Measurements from ENCODE around the gene TAF4B. TPM values are rescaled to one million over a fixed set of nuclear protein-coding genes. Genes with fewer than 3 reads are reported as not detected.

Gene TAF4B
- total and polyA plus RNA-seq, 2 donors (not counting 1 experiment from before 2014, with no cell fraction given), result 0.42 to 2.0 TPM

GRCh38 chr18:26304511-26304910 lies 78.3 kb downstream of the TAF4B start:
- Histone ChIP-seq H2AFZ (ENCODE audit: low read length) (no peak overlapping the region), H3K36me3 (ENCODE audit: control insufficient read depth, insufficient read depth, low read length) (no peaks in the 10 kb centered on the region)

GRCh38 chr18:26307161-26307773 lies 81.0 kb downstream of the TAF4B start:
- Histone ChIP-seq H3K79me2 (ENCODE audit: control insufficient read depth, insufficient read depth, low read length) (no peaks in the 10 kb centered on the region), H3K9me3 (ENCODE audit: control insufficient read depth, insufficient read depth, low read depth, low read length) (no peaks in the 10 kb centered on the region), H3K4me2 (ENCODE audit: extremely low read depth, insufficient read depth, low read length) (no peak overlapping the region), H3K27ac (ENCODE audit: insufficient read depth, low read length) (no peak overlapping the region), H3K9ac (ENCODE audit: insufficient read depth, low read length) (no peak overlapping the region), H3K27me3 (ENCODE audit: control insufficient read depth, insufficient read depth, low read length) (no peaks in the 10 kb centered on the region), H3K4me3 (replicated peaks in 1 of 4; ENCODE audit: control extremely low read depth in 1 of 4, insufficient read depth in 1 of 4, low read depth in 3 of 4, low read length in 4 of 4) (no peak overlapping the region), H2AFZ (ENCODE audit: low read length) (no peak overlapping the region), H3K4me1 (ENCODE audit: control insufficient read depth, extremely low read depth, insufficient read depth, low read length) (no peaks in the 10 kb centered on the region), H3K36me3 (ENCODE audit: control insufficient read depth, insufficient read depth, low read length) (no peaks in the 10 kb centered on the region), H4K20me1 (ENCODE audit: control insufficient read depth, extremely low read depth, insufficient read depth, low read length) (no peaks in the 10 kb centered on the region)
- TF ChIP-seq EZH2 (IDR thresholded peaks at IDR 0.05; ENCODE audit: low read length, missing control alignments) (no peak), CTCF (conservative IDR thresholded peaks at IDR 0.05 in 1 of 2, IDR thresholded peaks at IDR 0.05 in 1 of 2; ENCODE audit: low read depth in 1 of 2, low read length in 2 of 2) (peak; percentile 72 to 81)
- DNase-seq (ENCODE audit: low read depth in 2 of 2), result peak; percentile 44 to 75

More at GRCh38 chr18:26304511-26304910, 78.3 kb downstream of the TAF4B start:
- H3K4me3 ChIP-seq (replicated peaks in 1 of 4; ENCODE audit: control extremely low read depth in 1 of 4, insufficient read depth in 1 of 4, low read depth in 3 of 4, low read length in 4 of 4), result no peak overlapping the region
- H3K27ac ChIP-seq (ENCODE audit: insufficient read depth, low read length), result no peak overlapping the region
- H3K9ac ChIP-seq (ENCODE audit: insufficient read depth, low read length), result no peak overlapping the region
- no peaks in the 10 kb centered on the region for H4K20me1 ChIP-seq (ENCODE audit: control insufficient read depth, extremely low read depth, insufficient read depth, low read length)
- no peak overlapping the region for H3K4me2 ChIP-seq (ENCODE audit: extremely low read depth, insufficient read depth, low read length)
- H3K79me2 ChIP-seq (ENCODE audit: control insufficient read depth, insufficient read depth, low read length), result no peaks in the 10 kb centered on the region
- no peak for TF ChIP-seq EZH2 (IDR thresholded peaks at IDR 0.05; ENCODE audit: low read length, missing control alignments)
- TF ChIP-seq CTCF (conservative IDR thresholded peaks at IDR 0.05 in 1 of 2, IDR thresholded peaks at IDR 0.05 in 1 of 2; ENCODE audit: low read depth in 1 of 2, low read length in 2 of 2), result no peak
- no peaks in the 10 kb centered on the region for H3K27me3 ChIP-seq (ENCODE audit: control insufficient read depth, insufficient read depth, low read length)
- H3K9me3 ChIP-seq (ENCODE audit: control insufficient read depth, insufficient read depth, low read depth, low read length), result no peaks in the 10 kb centered on the region
- no peak for DNase-seq (ENCODE audit: low read depth in 2 of 2)
- H3K4me1 ChIP-seq (ENCODE audit: control insufficient read depth, extremely low read depth, insufficient read depth, low read length), result no peaks in the 10 kb centered on the region

GRCh38 chr18:26309281-26309680 lies 83.0 kb downstream of the TAF4B start:
- no peaks in the 10 kb centered on the region for H4K20me1 ChIP-seq (ENCODE audit: control insufficient read depth, extremely low read depth, insufficient read depth, low read length)
- DNase-seq (ENCODE audit: low read depth in 2 of 2), result peak; percentile 57 to 74
- no peak overlapping the region for H3K27ac ChIP-seq (ENCODE audit: insufficient read depth, low read length)
- no peaks in the 10 kb centered on the region for H3K79me2 ChIP-seq (ENCODE audit: control insufficient read depth, insufficient read depth, low read length)
- H2AFZ ChIP-seq (ENCODE audit: low read length), result no peak overlapping the region
- no peaks in the 10 kb centered on the region for H3K36me3 ChIP-seq (ENCODE audit: control insufficient read depth, insufficient read depth, low read length)
- no peaks in the 10 kb centered on the region for H3K9me3 ChIP-seq (ENCODE audit: control insufficient read depth, insufficient read depth, low read depth, low read length)
- no peak overlapping the region for H3K4me2 ChIP-seq (ENCODE audit: extremely low read depth, insufficient read depth, low read length)
- no peak overlapping the region for H3K4me3 ChIP-seq (replicated peaks in 1 of 4; ENCODE audit: control extremely low read depth in 1 of 4, insufficient read depth in 1 of 4, low read depth in 3 of 4, low read length in 4 of 4)
- TF ChIP-seq EZH2 (IDR thresholded peaks at IDR 0.05; ENCODE audit: low read length, missing control alignments) (no peak), CTCF (conservative IDR thresholded peaks at IDR 0.05 in 1 of 2, IDR thresholded peaks at IDR 0.05 in 1 of 2; ENCODE audit: low read depth in 1 of 2, low read length in 2 of 2) (no peak)
- no peaks in the 10 kb centered on the region for H3K27me3 ChIP-seq (ENCODE audit: control insufficient read depth, insufficient read depth, low read length)
- no peaks in the 10 kb centered on the region for H3K4me1 ChIP-seq (ENCODE audit: control insufficient read depth, extremely low read depth, insufficient read depth, low read length)
- H3K9ac ChIP-seq (ENCODE audit: insufficient read depth, low read length), result no peak overlapping the region
